Heart right ventricle (tissue), 16 donors: ENCODE data around the gene MEN1. TPM values are rescaled to one million over a fixed set of nuclear protein-coding genes. Genes with fewer than 3 reads are reported as not detected.

ENCODE experiments used
- ATAC-seq, 8 donors: fragments of 200-7000 bp; cut with Tn5 transposase; one replicate each; pipeline ENCODE4 v1.9.1; 2020; ENCODE audit warnings: mild to moderate bottlenecking in 8 of 8, moderate library complexity in 8 of 8, moderate number of reproducible peaks in 1 of 8
- DNase-seq, 2 donors: peaks; one replicate each; pipeline ENCODE4 v3.0.0-alpha.2; 2020
- H3K27ac ChIP-seq, 10 donors: fragments of 200-600 bp; sonication (generic) in 2 of 10; one replicate each; pipeline versions ENCODE4 v1.5.0 to v1.8.0; 2020 to 2022; ENCODE audit warnings: mild to moderate bottlenecking in 3 of 10
- H3K27me3 ChIP-seq, 7 donors: fragments of 200-600 bp; one replicate each; pipeline ENCODE4 v1.8.0; 2021 to 2022; ENCODE audit warnings: mild to moderate bottlenecking in 2 of 7
- H3K36me3 ChIP-seq, 9 donors: fragments of 200-600 bp; sonication (generic) in 1 of 9; one replicate each; pipeline versions ENCODE4 v1.5.0 to v1.8.0; 2020 to 2022; ENCODE audit warnings: mild to moderate bottlenecking in 2 of 9
- H3K4me1 ChIP-seq, 9 donors: fragments of 200-600 bp; sonication (generic) in 1 of 9; one replicate each; pipeline versions ENCODE4 v1.5.0 to v1.8.0; 2020 to 2022; ENCODE audit warnings: mild to moderate bottlenecking in 4 of 9
- H3K4me3 ChIP-seq, 10 donors: fragments of 200-600 bp; sonication (generic) in 2 of 10; one replicate each; pipeline versions ENCODE4 v1.5.0 to v1.8.0; 2020 to 2022; ENCODE audit warnings: mild to moderate bottlenecking in 7 of 10, moderate library complexity in 2 of 10
- H3K9me3 ChIP-seq, 11 donors: fragments of 200-600 bp in 10 of 11; sonication (generic) in 2 of 11; one replicate each; pipeline versions ENCODE4 v1.5.0 to v1.8.0; 2013 to 2022; ENCODE audit warnings: mild to moderate bottlenecking in 2 of 11, control low read depth in 1 of 11, moderate library complexity in 1 of 11
- CTCF ChIP-seq, 9 donors: fragments of 200-600 bp; sonication (generic) in 2 of 9; IDR thresholded peaks; one replicate each; pipeline versions ENCODE4 v1.5.0 to v1.8.0; 2021 to 2022; ENCODE audit warnings: antibody characterized with exemption in 9 of 9, mild to moderate bottlenecking in 5 of 9, moderate library complexity in 1 of 9
- WGBS, 2 donors: extraction: QIAGEN DNeasy Blood & Tissue Kit; methylation state at CpG; one replicate each; pipeline ENCODE4 v1.1.7; 2013; ENCODE audit warnings: inconsistent platforms in 1 of 2; 5-methylcytosine and 5-hydroxymethylcytosine counted together
- intact Hi-C, 10 donors: fragments of 100-400 bp; cut with DNase I; formaldehyde crosslinking; loops; one replicate each; pipeline versions ENCODE4 v1.11.1 to v1.14.2; 2022
- polyA plus RNA-seq, 2 donors: library from polyadenylated mRNA; stranded (reverse); fragments of 200-250 nt; gene quantifications; one replicate each; pipeline ENCODE4 v1.2.3, GENCODE V29; 2013
- total RNA-seq, 10 donors: library from RNA; stranded (reverse); fragmentation: NEBNext Ultra II Directional in 3 of 10; extraction: Animal tissue kit (Norgen Biotek cat#: 25700) in 3 of 10; gene quantifications; one replicate each; pipeline versions ENCODE4 v1.2.1 to v1.2.4, GENCODE V29; 2021 to 2023
- donor health status: Arrhythmogenic right ventricular cardiomyopathy.
- donor health status: ischemic (EF 13 %, LVEDD 7.1; RV severe dilation, severe dysfunction).
- donor health status: healthy with polysubstance abuse.
- donor health status: DM: no; HTN: yes; CAD: no.
- donor health status: DM: no; HTN: no; CAD: no.
- donor health status: ischemic (EF 25% LVEDD 6.9; RV normal size, moderate dysfunction).
- donor health status: ischemic (EF 25% LVEDD 5.7; RV mildly dilated, moderate dysfunction).
- donor health status: healthy.
- donor health status: DM: yes; HTN: yes; CAD: no.
- donor health status: Ischemic cardiomyopathy.
- donor health status: ischemic (EF 35%, LVEDD 5.7; RV mildly dilated, moderate dysfunction).
- donor health status: nonischemic (EF 11% LVEDD 7.7; RV severe dilation, severe dysfunction).
- donor health status: DM: yes; HTN: yes; CAD: no.
- donor health status: PGD.
- donor health status: ischemic (EF 29% LVEDD 5.4; RV normal size, mild dysfunction).
- donor health status: nonischemic (EF 23%, LVEDD 6.1; RV moderate dilation, normal function).

Gene MEN1
- total and polyA plus RNA-seq, 12 donors = 5.8 to 12.5 (median 8.7) TPM

GRCh38 chr11:64803846-64804345 is 6.5 kb downstream of the MEN1 start:
- H3K27me3 ChIP-seq = no peaks in the 10 kb centered on the region
- H3K4me1 ChIP-seq = peaks cover 14 to 46% (median 28%) of the 10 kb centered on the region in 9 donors
- peak in 5 of 8 donors; percentile 1 to 22 (median 14) for ATAC-seq
- WGBS, 2 donors = 38 to 39% methylated on average over 15 of the region's 15 CpGs
- DNase-seq = no peak
- TF ChIP-seq CTCF (IDR thresholded peaks at IDR 0.05) = no peak
- peak overlapping the region; percentile 65 to 97 (median 92) for H3K27ac ChIP-seq
- peaks cover 0 to 55% (median 12%) of the 10 kb centered on the region in 9 donors for H3K36me3 ChIP-seq
- no peaks in the 10 kb centered on the region for H3K9me3 ChIP-seq
- intact Hi-C loops = loop anchor here in 1 of 10 donors (2.0 kb wide), 1 partner anchor 25 kb away; the partner anchor contains the start of gene SF1
- H3K4me3 ChIP-seq = peak overlapping the region in 9 of 10 donors; percentile 56 to 92 (median 70)

GRCh38 chr11:64803158-64803845 is 7.0 kb downstream of the MEN1 start, which contains the start of gene MAP4K2:
MAP4K2 (minus strand) TSS chr11:64803214; CDS start chr11:64803149, 65 bp downstream.
- H3K27me3 ChIP-seq = no peaks in the 10 kb centered on the region
- TF ChIP-seq CTCF (IDR thresholded peaks at IDR 0.05) = peak in 6 of 9 donors; percentile 10 to 56 (median 32)

GRCh38 chr11:64802370-64803157 is 7.8 kb downstream of the MEN1 start:
- no peak for DNase-seq
- H3K27ac ChIP-seq = peak overlapping the region; percentile 63 to 97 (median 90)
- H3K4me1 ChIP-seq = peaks cover 14 to 46% (median 26%) of the 10 kb centered on the region in 9 donors
- peak in 3 of 8 donors; percentile 1 to 9 (median 4) for ATAC-seq
- peak overlapping the region; percentile 56 to 92 (median 68) for H3K4me3 ChIP-seq
- intact Hi-C loops = loop anchor here in 1 of 10 donors (2.0 kb wide), 1 partner anchor 24 kb away; the partner anchor contains the start of gene SF1
- H3K9me3 ChIP-seq = no peaks in the 10 kb centered on the region
- no peak for TF ChIP-seq CTCF (IDR thresholded peaks at IDR 0.05)
- no peaks in the 10 kb centered on the region for H3K27me3 ChIP-seq
- 13 to 16% methylated on average over 48 to 54 of the region's 54 CpGs for WGBS, 2 donors
- peaks cover 0 to 57% (median 12%) of the 10 kb centered on the region in 9 donors for H3K36me3 ChIP-seq

More at GRCh38 chr11:64803158-64803845, 7.0 kb downstream of the MEN1 start, which contains the start of gene MAP4K2:
- peaks cover 14 to 46% (median 26%) of the 10 kb centered on the region in 9 donors for H3K4me1 ChIP-seq
- peak; percentile 90 to 93 for DNase-seq
- H3K36me3 ChIP-seq = peaks cover 0 to 60% (median 12%) of the 10 kb centered on the region in 9 donors
- intact Hi-C loops = loop anchor here in 1 of 10 donors (2.0 kb wide), 1 partner anchor 25 kb away; the partner anchor contains the start of gene SF1
- peak; percentile 77 to 94 (median 90) for ATAC-seq
- H3K9me3 ChIP-seq = no peaks in the 10 kb centered on the region
- H3K27ac ChIP-seq = peak within 1 kb of the TSS; percentile 65 to 97 (median 92)
- peak within 1 kb of the TSS; percentile 56 to 92 (median 68) for H3K4me3 ChIP-seq
- WGBS, 2 donors = 0 to 1% methylated on average over 32 to 58 of the region's 58 CpGs
